GM10248 (cell line): ENCODE measurements around the gene TRUB2.

ENCODE experiments used
- CTCF ChIA-PET: fragments of 300-600 bp; sonication (Branson Sonifier 250); formaldehyde crosslinking; extraction: SDS; loops from one replicate; lab custom pipeline; 2021; ENCODE audit warnings: antibody characterized with exemption; lab: Yijun Ruan, JAX
- POLR2A ChIA-PET: fragments of 350-650 bp; sonication (Branson Sonifier 250); formaldehyde crosslinking; extraction: SDS; loops from one replicate; lab custom pipeline; 2020; ENCODE audit warnings: antibody characterized with exemption; lab: Yijun Ruan, JAX
- DNase-seq: peaks from one replicate; pipeline ENCODE4 v3.0.0; 2012; ENCODE audit errors: extremely low spot score
- CTCF ChIP-seq: IDR thresholded peaks from 2 replicates; pipeline ENCODE4 v1.5.1; 2012; ENCODE audit warnings: mild to moderate bottlenecking, low read depth; ENCODE audit errors: extremely low read depth, missing control alignments, control extremely low read depth

TRUB2 gene

GRCh38 chr9:128323212-128323730 is 1.0 kb upstream of the TRUB2 start:
- ChIA-PET CTCF (interaction anchor here (2.4 kb wide), 1 partner anchor 39 kb away, joined by 10 read pairs; no protein-coding TSS in a partner anchor), POLR2A (interaction anchor here (0.5 kb wide), 1 partner anchor 10 kb away, joined by 4 read pairs; no protein-coding TSS in a partner anchor)
- DNase-seq = no peak
- TF ChIP-seq CTCF = no peak

GRCh38 chr9:128321879-128322403 is 306 bp downstream of the TRUB2 start:
- CTCF ChIA-PET = interaction anchor here (1.0 to 1.5 kb wide), 5 partner anchors 8 to 197 kb away, joined by 3 to 5 read pairs (median 4); no protein-coding TSS in a partner anchor
- no peak for TF ChIP-seq CTCF
- DNase-seq = no peak

GRCh38 chr9:128321343-128321742 is 904 bp downstream of the TRUB2 start:
- TF ChIP-seq CTCF = no peak
- ChIA-PET CTCF (interaction anchor here (0.8 to 1.5 kb wide), 6 partner anchors 9 to 196 kb away, joined by 3 to 5 read pairs (median 4); no protein-coding TSS in a partner anchor), POLR2A (interaction anchor here (0.9 kb wide), 1 partner anchor 45 kb away, joined by 3 read pairs; the partner anchor contains the start of genes GOLGA2 and SWI5)
- DNase-seq = no peak

More at GRCh38 chr9:128321879-128322403, 306 bp downstream of the TRUB2 start:
- POLR2A ChIA-PET = interaction anchor here (0.9 kb wide), 1 partner anchor 46 kb away, joined by 3 read pairs; the partner anchor contains the start of genes GOLGA2 and SWI5

GRCh38 chr9:128317629-128318028 is 4.6 kb downstream of the TRUB2 start:
- no peak for TF ChIP-seq CTCF
- POLR2A ChIA-PET = no interaction called here
- no peak for DNase-seq
- CTCF ChIA-PET = interaction anchor here (1.2 to 2.3 kb wide), 3 partner anchors 13 to 44 kb away, joined by 3 to 7 read pairs (median 6); no protein-coding TSS in a partner anchor

DNA sequence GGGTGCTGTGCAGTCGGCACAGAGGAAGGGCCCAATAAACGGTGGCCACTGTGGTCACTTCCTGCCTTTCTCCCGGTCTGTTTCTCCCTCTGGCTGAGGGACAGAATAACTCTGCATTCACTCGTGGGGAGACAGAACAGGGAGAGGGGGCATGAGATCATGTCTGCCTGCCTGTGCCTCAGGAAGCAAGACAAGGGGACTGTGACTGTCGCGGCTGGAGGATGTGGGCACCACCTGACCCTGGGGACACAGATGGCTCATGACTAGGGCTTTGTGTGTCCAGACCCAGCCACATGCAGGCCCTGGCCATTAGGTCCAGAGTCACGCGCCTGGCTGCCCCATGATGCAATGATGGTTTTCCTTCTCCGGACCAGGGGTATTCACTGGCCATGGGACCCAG is 5.8 kb downstream of the TRUB2 start:
- POLR2A ChIA-PET = no interaction called here
- CTCF ChIA-PET = interaction anchor here (1.8 to 2.3 kb wide), 3 partner anchors 12 to 46 kb away, joined by 5 to 7 read pairs (median 6); no protein-coding TSS in a partner anchor
- no peak for TF ChIP-seq CTCF
- no peak for DNase-seq

GRCh38 chr9:128314697-128315096 is 7.5 kb downstream of the TRUB2 start:
- TF ChIP-seq CTCF = no peak
- ChIA-PET CTCF (interaction anchor here (1.1 to 2.2 kb wide), 3 partner anchors 19 to 27 kb away, joined by 3 to 8 read pairs (median 5); no protein-coding TSS in a partner anchor), POLR2A (interaction anchor here (0.6 kb wide), 1 partner anchor 13 kb away, joined by 5 read pairs; no protein-coding TSS in a partner anchor)
- no peak for DNase-seq
